Left hindlimb (tissue), 1 donor: Measurements from ENCODE around the gene JPH2.

Experiments used
- DNase-seq: peaks from one replicate; pipeline ENCODE4 v3.0.0-alpha.2; 2018

The JPH2 gene

GRCh38 chr20:44123251-44123650, 63.7 kb downstream of the JPH2 start:
- no peak for DNase-seq

DNA sequence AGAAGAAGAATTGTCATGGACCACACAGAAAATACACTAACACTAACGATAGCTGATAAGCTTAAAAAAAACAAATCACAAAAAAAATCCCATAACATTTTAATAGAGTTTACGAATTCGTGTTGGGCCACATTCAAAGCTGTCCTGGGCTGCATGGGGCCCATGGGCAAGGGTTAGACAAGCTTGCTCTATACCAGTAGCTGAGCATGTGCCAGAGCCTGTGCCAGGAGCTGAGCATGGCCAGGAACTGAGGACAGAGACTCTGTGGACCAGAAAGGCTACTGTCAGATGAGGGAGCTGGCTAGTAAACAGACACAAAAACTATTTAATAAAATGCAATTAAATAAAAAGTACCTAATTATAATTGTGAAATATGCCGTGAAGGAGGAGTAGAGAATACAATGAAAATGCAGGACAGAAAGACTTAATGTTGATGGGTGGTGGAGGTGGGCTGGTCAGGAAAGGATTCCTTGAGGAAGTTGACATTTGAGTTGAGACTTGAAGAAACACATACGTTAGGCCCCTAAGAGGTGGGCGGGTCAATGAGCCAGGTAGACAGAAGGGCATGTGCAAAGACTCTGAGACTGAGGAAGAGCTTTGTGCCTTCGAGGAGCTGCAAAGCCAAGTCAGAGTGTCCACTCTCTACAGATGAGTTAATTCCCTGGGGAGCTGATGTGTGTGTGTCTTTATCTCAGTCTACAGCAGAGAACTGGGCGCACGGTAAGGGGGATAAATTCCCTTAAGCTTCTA, 66.1 kb downstream of the JPH2 start:
- DNase-seq, result no peak

- DNase-seq, result no peak
Observed at GRCh38 chr20:44118185-44119033, 68.6 kb downstream of the JPH2 start.

DNA sequence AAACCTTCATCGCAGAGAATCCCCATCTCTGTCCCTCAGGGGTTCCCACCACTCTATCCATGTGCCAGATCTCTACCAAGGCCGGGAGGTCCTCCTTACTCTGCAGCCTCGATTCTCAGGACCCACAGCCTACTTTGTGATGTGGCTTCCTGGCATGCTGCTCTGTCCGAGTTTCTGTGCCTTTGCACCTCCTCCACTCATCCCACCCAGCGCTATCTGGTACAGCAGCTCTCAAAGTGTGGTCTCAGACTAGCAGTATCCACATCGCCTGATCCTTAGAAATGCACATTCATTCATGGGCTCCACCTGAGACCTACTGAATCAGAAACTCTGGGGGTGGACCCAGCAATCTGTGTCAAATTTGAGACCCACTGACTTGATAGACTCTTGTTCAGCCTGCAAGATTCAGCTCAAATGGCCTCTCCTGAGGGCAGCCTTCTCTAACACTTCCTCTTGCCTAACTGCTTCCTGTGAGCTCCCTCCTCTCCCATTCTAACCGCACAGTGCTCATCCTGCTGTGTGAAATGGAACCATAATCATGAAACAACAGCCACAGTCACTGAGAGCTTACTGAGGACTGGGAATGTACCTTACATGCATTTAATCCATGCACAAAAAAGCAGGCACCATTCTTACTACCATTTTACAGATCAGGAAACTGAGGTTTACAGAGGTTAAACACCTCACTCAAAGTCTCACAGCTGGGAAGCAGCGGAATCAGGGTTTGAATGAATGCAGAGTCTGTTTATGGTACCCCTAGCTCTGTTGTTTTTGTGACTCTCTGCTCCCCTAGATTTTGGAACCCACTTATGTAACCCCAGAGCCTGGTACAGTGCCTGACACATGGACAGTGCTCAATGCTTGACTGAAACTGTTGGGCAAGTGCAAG, 69.4 kb downstream of the JPH2 start:
- DNase-seq, result no peak

- DNase-seq, result no peak
Observed at GRCh38 chr20:44115762-44116644, 71.0 kb downstream of the JPH2 start.

- no peak for DNase-seq
Observed at GRCh38 chr20:44115181-44115580, 71.8 kb downstream of the JPH2 start.

GRCh38 chr20:44113618-44114376, 73.2 kb downstream of the JPH2 start:
- no peak for DNase-seq

DNA sequence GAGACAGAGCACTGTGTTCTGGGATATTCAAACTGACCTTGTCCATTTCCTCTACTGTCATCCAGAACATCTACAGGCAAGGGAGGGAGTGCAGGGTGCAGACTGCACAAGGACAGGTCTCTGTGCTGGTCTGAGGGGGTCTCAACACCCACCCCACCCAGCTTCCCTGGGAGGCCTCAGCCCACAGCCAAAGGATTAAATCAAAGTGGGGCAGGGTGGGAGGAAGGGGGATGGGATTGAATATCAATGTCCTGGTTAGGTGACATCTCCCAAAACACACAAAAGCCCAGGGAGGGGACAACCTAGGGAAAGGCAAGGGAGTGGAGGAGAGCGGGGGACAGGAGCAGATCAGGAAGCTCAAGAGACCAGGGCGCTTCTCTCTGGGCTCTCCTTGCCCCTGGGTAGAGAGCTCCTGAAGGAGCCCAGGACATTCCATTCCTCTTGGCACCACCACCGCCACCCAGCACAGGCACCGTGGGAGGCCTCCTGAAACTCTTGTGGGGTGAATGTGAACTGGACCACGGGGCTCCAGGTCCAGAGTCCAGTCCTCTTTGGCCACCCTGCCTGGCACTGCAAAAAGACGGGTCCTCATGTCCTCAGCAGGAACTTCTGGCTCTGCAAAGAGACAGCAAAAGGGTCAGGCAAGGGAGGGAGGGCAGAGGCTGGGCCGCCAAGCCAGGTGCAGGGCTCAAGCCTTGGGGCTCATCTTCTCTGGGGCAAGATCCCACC, 73.9 kb downstream of the JPH2 start:
- no peak for DNase-seq

- no peak for DNase-seq
Observed at GRCh38 chr20:44112456-44112855, 74.5 kb downstream of the JPH2 start.

DNA sequence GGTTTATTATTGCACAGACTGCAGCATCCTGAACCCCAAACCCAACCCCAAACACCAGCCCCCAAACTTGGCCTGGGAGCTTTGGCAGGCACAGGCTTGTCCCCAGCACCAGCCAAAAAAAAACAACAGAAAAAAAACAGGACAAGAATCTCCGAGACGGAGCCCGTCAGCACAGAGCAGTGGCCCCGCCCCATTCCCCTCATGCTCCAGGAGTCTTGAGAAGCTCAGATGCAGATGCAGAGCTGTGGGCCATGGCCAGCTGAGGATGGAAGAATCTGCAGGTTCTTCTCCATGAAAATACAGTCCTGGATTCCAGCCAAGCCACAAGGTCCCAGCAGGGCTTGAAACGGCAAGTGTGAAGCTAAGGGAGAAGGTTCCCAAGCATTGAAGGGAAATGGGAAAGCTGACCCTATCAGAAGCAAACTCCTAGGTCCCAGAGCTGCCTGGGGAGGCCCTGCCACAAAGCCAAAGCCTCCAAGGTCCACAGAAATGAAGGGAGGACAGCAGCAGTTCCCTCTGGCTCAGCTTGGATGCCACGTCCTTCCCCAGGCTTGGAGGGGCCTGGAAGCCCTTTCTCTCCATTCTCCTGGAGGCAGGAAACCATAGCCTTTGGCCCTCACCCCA, 75.2 kb downstream of the JPH2 start:
- no peak for DNase-seq

DNA sequence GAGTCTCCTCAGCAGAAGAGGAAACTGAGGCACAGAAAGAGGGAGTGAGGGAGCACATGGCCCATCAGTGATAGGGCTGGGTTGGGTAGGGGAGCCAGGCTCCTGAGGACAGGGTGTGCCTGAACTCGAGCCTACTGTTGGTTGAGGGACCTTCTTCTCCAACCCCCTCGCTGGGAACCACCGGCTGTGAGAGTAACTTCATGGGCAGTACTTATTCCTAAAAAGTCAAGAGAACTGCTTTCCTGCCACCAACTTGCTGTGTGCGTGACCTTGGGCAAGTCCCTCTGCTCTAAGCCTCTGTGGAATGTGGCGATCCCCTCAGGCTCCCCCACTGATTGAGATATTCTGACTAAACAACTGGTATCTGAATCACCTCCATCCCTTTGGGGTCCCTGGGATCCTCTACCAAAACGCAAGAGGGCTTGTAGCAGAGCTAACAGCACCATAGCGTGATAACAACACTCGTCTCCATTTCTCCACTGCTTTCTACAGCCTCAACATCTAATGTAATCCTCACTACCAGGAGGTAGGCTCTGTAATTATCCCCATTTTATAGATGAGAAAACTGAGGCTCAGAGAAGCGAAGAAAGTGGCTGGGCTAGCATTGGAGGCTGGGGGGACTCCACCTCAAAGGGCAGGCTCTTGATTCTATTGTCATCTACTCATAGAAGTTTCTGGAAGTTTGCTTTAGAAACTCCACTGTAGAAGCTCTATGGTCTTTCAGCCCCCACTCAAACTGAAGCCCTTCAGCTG, 76.0 kb downstream of the JPH2 start:
- DNase-seq, result no peak

DNA sequence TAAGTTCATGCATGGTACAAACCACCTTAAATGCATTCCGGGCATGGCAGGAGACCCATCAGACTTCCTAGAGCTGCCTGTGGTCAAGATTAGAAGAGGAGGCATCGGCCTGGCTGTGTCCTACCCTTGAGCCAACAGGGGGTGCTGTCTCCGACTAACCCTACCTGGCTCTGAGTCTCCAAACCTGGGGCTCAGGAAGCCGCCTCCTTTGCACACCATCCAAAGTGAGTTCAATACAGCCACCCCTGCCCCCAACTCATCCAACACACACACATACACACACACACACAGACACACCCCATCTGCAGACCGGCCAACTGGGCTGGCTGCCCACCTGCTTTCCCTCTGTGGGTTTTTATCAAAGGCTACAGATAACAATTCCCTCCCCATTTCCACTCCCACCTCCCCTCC, 77.0 kb downstream of the JPH2 start:
- no peak for DNase-seq

DNA sequence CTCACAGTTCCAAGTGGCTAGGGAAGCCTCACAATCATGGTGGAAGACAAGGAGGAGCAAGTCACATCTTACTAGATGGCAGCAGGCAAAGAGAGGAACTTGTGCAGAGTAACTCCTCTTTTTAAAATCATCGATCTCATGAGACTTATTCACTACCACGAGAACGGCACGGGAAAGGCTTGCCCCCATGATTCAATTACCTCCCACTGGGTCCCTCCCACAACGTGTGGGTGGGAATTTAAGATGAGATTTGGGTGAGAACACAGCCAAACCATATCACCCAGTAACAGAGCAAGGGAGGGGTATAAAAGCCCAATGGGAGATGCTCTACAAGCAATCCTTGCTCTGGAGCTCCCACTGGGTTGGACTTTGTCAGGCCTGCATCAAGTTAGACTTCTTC, 80.4 kb downstream of the JPH2 start:
- DNase-seq, result no peak

GRCh38 chr20:44104798-44105517, 82.0 kb downstream of the JPH2 start:
- no peak for DNase-seq

DNA sequence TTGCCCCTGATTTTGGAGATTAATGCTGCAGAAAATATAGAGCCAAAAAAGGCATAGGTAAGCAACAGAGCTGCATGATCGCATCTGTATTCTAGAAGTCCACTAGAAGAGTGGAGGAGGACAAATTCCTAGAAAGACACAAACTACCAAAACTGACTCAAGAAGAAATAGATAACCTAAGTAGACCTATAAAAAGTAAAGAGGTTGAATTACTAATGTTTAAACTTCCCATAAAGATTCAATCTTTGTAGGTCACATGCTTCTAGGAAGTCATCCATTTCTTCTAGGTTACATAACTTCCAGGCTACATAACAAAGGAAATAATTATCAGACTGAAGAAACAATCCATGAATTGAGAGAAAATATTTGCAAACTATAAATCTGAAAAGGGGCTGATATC, 84.4 kb downstream of the JPH2 start:
- no peak for DNase-seq

- no peak for DNase-seq
Observed at GRCh38 chr20:44099832-44100231, 87.2 kb downstream of the JPH2 start.

- no peak for DNase-seq
Observed at GRCh38 chr20:44098657-44099056, 88.3 kb downstream of the JPH2 start.

DNA sequence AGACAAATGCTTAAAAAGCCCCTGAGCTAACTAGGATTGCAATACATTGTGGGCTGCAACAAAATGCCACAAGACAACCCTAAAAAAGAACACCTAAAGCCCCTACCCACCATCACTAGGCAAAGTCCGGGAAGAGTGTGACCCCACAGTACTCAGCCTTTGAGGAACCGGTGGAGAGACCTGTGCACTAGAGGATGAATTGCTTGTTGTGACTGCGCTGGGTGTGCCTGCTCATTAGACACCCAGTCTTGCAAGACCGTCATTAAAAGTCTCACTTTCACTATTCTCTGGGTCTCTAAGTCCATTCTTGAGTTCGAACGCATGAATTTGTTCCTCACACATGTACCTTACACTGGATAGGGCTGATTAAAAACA, 88.7 kb downstream of the JPH2 start:
- DNase-seq, result no peak
